Measurements from ENCODE around the gene OR51B4. TPM values are rescaled to one million over a fixed set of nuclear protein-coding genes. Genes with fewer than 3 reads are reported as not detected.

OR51B4 gene
- total and polyA plus RNA-seq, 2 of the 13 experiments (the other 11 are each of a cell fraction or from before 2014, with no cell fraction given), result 0.11 to 0.33 TPM

DNA sequence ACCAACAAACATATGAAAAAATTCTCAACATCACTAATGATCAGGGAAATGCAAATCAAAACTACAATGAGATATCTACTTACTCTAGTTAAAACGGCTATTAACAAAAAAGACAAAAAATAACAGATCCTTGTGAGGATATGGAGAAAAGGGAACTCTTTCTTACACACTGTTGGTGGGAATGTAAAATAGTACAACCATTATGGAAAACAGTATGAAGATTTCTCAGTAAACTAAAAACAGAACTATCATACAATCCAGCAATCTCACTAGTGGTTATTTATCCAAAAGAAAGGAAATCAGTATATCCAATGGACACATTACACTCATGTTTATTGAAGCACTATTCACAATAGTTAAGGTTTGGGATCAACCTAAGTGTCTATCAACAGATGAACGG, 35.9 kb downstream of the OR51B4 start:
- no peaks in the 10 kb centered on the region for H3K79me2 ChIP-seq (ENCODE audit: insufficient read depth, low read length)
- ChIA-PET CTCF (ENCODE audit: low intra/inter-chr PET ratio, low total read pairs) (no interaction called here), POLR2A (no interaction called here)
- in situ Hi-C loops (cut with HindIII; ENCODE audit: extremely low pct_ligation_motif_present, low pct_unique_long_range_greater_than_20kb), result no loop called here
- H3K4me2 ChIP-seq (ENCODE audit: low read depth, low read length), result no peak overlapping the region
- intact Hi-C loops (cut with micrococcal nuclease; ENCODE audit: unreplicated experiment), result no loop called here
- H2AFZ ChIP-seq (ENCODE audit: low read length), result no peak overlapping the region
- no peak overlapping the region for H3K27ac ChIP-seq (ENCODE audit: extremely low read length, insufficient read depth, low read length)
- H3K27me3 ChIP-seq (ENCODE audit: control insufficient read depth in 1 of 2, insufficient read depth in 2 of 2, low read length in 2 of 2), result no peaks in the 10 kb centered on the region
- no TSS peak for BruUV-seq (replicated peaks)
- TF ChIP-seq FOXJ3 (CRISPR knock-in tag; IDR thresholded peaks at IDR 0.05; ENCODE audit: borderline replicate concordance), result no peak
- TF ChIP-seq SP5 (CRISPR knock-in tag; IDR thresholded peaks at IDR 0.05; ENCODE audit: borderline replicate concordance, low read depth), result no peak
- TF ChIP-seq TCF7 (IDR thresholded peaks at IDR 0.05; ENCODE audit: low read depth), result no peak
- DNase-seq (ENCODE audit: low spot score) (no peak), ATAC-seq (no peak), FAIRE-seq (no peak)
- H3K4me3 ChIP-seq (replicated peaks in 1 of 3; ENCODE audit: insufficient read depth in 1 of 3, low read depth in 2 of 3, low read length in 3 of 3), result no peak overlapping the region
- no peaks in the 10 kb centered on the region for H3K9me3 ChIP-seq (ENCODE audit: low read length)
- no peaks in the 10 kb centered on the region for H3K36me3 ChIP-seq (replicated peaks in 1 of 2; ENCODE audit: control insufficient read depth in 1 of 2, insufficient read depth in 2 of 2, low read length in 2 of 2)
- no peaks in the 10 kb centered on the region for H4K20me1 ChIP-seq (ENCODE audit: insufficient read depth, low read length)
- H3K4me1 ChIP-seq (ENCODE audit: insufficient read depth, low read length), result no peaks in the 10 kb centered on the region
- H3K9ac ChIP-seq (ENCODE audit: insufficient read depth, low read depth, low read length), result no peak overlapping the region
- 1% methylated on average over 2 of the region's 2 CpGs for WGBS (ENCODE audit: low lambda C conversion rate)

DNA sequence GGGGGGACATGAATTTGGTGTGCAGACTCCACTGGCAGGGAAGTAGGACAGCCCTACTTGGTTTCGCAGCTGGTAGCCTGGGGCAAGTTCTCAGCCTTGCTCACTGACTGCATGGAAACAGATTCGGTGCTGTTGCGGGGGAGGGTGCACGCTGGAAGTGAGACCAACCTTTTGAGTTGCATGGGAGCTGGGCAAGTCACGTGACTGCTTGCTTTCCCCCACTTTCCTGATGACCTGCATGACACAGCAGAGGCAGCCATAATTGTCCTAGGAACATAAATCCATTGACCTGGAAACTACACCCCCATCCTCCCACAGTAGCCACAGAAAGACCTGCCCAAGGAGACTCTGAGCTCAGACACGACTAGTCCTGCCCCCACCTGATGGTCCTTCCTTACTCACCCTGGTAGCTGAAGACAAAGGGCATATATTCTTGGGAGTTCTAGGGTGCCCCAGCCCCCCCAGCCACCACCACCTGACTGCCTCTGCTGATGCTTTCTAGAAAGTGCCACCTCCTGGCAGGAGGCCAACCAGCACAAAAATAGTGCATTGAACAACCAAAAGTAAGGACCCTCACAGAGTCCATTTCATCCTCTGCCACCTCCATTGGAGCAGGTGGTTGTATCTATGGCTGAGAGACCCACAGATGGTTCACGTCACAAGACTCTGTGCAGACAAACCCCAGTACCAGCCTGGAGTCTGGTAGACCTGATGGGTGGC, 43.0 kb downstream of the OR51B4 start:
- no peak for ATAC-seq
- H3K4me3 ChIP-seq (replicated peaks in 1 of 3; ENCODE audit: insufficient read depth in 1 of 3, low read depth in 2 of 3, low read length in 3 of 3), result no peak overlapping the region
- H4K20me1 ChIP-seq (ENCODE audit: insufficient read depth, low read length), result no peaks in the 10 kb centered on the region
- no peak overlapping the region for H3K27ac ChIP-seq (ENCODE audit: extremely low read length, insufficient read depth, low read length)
- intact Hi-C loops (cut with micrococcal nuclease; ENCODE audit: unreplicated experiment), result no loop called here
- no TSS peak for BruUV-seq (replicated peaks)
- in situ Hi-C loops (cut with HindIII; ENCODE audit: extremely low pct_ligation_motif_present, low pct_unique_long_range_greater_than_20kb), result no loop called here
- no peak for FAIRE-seq
- no peak overlapping the region for H2AFZ ChIP-seq (ENCODE audit: low read length)
- DNase-seq (ENCODE audit: low spot score), result no peak
- WGBS (ENCODE audit: low lambda C conversion rate), result 100% methylated on average over 1 of the region's 7 CpGs
- H3K36me3 ChIP-seq (replicated peaks in 1 of 2; ENCODE audit: control insufficient read depth in 1 of 2, insufficient read depth in 2 of 2, low read length in 2 of 2), result no peaks in the 10 kb centered on the region
- ChIA-PET CTCF (ENCODE audit: low intra/inter-chr PET ratio, low total read pairs) (no interaction called here), POLR2A (no interaction called here)
- TF ChIP-seq MBD4 (IDR thresholded peaks at IDR 0.05; ENCODE audit: borderline replicate concordance, low read length), result no peak
- peak; percentile 81; the same call in 1 of the 2 replicates for TF ChIP-seq RAD51 (IDR thresholded peaks at IDR 0.05; ENCODE audit: borderline replicate concordance)
- TF ChIP-seq, protein P1, sequence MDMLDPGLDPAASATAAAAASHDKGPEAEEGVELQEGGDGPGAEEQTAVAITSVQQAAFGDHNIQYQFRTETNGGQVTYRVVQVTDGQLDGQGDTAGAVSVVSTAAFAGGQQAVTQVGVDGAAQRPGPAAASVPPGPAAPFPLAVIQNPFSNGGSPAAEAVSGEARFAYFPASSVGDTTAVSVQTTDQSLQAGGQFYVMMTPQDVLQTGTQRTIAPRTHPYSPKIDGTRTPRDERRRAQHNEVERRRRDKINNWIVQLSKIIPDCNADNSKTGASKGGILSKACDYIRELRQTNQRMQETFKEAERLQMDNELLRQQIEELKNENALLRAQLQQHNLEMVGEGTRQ (IDR thresholded peaks at IDR 0.05; ENCODE audit: low read depth, low read length), result peak; percentile 55
- TF ChIP-seq, protein P1 (CRISPR knock-in tag; IDR thresholded peaks at IDR 0.05; ENCODE audit: borderline replicate concordance), result no peak
- no peaks in the 10 kb centered on the region for H3K9me3 ChIP-seq (ENCODE audit: low read length)
- no peaks in the 10 kb centered on the region for H3K4me1 ChIP-seq (ENCODE audit: insufficient read depth, low read length)
- no peaks in the 10 kb centered on the region for H3K27me3 ChIP-seq (ENCODE audit: control insufficient read depth in 1 of 2, insufficient read depth in 2 of 2, low read length in 2 of 2)
- H3K9ac ChIP-seq (ENCODE audit: insufficient read depth, low read depth, low read length), result no peak overlapping the region
- H3K79me2 ChIP-seq (ENCODE audit: insufficient read depth, low read length), result no peaks in the 10 kb centered on the region
- no peak overlapping the region for H3K4me2 ChIP-seq (ENCODE audit: low read depth, low read length)

Data from HepG2 (cell line).